GM21528 (cell line): ENCODE results near the gene EPHA3.

ENCODE experiments used
- ATAC-seq: cut with Tn5 transposase; IDR thresholded peaks from one replicate; pipeline ENCODE4 v1.9.1; 2021; ENCODE audit warnings: mild to moderate bottlenecking, moderate library complexity; ENCODE audit not compliant: unreplicated experiment, low FRiP score

Gene EPHA3

DNA sequence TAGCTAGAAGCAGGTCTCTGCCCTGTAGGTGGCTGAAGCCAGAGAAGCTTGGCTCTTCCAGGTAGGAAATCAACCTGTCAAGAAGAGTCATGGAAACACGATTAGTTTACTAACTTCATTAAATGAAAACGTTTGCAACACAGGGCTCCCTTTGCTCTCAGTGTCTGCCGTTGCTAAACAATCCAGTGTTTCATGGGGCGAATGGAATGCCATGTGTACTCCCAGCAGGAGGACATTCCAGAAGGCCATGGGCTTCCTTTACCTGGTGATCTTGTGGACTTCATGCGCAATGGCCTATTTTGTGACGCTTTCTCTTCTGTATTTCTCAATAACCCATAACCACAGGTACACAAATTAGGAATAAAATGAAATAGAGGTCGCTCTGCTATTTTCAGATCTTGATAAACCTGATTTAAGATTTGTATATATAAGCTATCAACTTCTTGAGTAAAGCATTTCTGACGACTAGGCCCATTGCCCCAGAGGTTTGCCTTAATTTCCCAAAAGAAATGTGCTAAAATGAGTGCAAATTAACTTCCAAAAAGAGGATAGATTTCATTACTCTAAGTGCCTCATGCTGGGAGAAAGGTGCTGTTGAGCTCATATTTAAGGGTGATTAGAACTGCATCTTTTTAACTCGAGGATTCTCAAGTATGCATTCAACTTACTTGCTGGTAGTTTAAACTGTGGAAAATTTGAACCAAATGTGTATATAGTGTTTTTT, 171.0 kb downstream of the EPHA3 start:
- no peak for ATAC-seq

DNA sequence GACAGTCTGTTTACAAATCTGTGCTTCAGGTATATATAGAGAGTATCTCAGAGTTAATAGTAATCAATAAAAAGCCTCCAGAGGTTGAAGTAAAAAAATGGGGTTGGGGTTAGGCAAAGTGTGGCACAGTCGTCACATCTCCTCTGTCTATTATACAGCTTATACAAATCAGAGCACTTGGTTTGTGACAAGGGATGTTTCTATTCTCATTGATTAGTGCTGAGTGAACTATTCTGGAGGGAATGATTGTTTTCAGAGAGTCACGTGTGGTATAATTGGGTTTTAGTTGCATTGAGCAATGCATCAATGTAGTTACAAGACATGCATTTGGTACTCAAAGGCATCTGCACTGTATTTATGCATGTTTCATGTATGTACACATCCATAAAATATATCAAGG, 172.9 kb downstream of the EPHA3 start:
- ATAC-seq, result no peak

DNA sequence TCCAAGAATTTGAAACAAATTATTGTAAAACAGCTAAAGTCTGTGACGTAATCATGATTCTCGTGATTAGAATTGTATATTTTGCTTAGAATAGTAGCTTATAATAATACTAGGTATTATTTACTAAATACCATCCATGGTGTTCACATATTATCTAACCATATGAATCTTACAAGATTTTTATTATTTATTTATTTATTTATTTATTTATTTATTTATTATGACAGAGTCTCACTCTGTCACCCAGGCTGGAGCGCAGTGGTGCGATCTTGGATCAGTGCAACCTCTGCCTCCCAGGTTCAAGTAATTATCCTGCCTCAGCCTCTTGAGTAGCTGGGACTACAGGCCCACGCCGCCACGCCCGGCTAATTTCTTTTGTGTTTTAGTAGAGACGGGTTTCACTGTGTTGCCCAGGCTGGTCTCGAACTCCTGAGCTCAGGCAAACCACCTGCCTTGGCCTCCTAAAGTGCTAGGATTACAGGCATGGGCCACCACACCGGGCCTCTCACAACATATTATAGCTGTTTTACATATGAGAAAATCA, 173.5 kb downstream of the EPHA3 start:
- no peak for ATAC-seq

DNA sequence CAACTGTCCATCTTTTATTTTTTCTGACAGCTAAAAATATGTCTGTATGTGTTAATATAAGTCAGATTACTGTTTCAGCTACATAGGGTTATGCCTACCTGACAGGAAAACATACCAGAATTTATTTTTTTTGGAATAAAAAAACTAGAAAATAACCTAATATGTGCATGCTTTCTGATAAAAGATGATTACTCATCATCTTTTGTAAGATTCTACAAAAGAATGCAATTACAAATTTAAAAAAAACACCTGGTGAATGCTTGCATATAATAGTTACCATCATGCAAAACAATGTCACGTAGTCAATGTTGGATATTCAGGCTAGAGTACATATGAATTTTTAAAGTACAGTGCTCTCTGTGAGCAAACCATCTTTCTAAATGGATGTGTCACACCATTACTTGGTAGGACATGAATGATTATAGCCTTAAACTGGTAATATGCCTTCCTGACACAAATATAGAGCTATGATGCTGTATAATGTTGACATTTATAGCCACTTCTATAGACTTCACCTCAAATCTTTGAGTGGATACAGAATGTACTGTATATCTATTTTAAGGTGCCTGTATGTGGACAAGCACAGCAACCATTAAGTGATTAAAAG, 180.6 kb downstream of the EPHA3 start:
- ATAC-seq, result no peak

DNA sequence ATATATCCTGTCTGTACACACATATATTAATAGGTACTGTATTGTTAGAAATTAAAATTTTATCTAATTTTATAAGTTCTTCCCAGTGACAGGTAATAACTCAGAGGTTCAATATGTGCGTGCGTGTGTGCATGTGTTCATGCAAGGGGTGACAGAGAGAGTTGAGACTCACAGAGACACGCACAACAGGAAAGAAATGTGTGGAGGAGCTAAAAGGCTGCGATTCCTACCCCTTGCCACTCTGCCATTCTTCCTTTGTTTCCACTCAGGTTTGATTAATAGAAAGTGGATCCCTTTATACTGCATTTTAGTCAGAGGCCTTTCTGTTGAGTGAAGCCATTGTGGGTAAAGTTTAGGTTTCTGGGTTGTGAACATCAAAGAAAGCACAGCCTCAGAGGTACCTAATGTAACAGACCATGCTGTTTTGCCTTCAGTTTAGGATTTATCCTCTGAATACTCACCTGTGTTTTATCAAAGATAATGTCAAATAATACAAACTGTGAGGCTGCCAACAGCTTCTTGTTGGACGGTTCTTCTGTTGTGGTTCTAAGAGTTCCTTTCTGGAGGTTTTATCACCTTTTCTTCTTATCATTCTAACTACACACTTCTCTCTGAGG, 182.3 kb downstream of the EPHA3 start:
- no peak for ATAC-seq

DNA sequence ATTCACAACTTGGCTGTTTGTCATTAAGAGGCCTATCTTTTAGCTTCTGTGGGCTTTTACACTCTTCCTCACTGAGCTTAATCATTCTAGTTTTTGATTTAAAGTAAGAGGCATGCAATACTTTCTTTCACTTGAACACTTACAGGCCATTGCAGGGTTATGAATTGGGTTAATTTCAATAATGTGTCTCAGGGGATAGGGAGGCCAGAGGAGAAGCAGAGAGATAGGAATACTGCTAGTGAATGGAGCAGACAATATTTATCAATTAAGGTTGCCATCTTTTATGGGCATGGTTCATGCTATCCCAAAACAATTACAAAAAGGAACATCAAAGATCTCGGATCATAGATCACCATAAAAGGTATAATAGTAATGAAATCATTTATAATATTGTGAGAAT, 189.8 kb downstream of the EPHA3 start:
- no peak for ATAC-seq

DNA sequence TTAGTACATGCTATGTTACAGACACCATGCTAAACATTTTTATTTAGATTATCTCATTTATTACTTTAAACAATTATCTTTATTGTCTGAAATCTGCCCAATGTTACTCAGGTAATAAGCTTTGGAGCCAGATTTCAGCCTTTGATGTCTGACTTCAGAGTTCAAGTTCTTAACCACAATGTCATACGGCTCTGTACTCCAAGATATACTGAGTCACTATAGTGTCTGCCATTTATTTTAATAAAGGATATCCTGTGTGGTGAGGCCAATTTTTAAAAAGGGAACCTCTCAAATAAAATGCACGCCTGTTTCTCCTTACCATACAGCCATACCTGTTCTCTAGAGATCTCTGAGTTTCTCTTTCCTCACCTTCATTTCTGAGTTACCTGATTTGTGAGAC, 193.1 kb downstream of the EPHA3 start:
- no peak for ATAC-seq

DNA sequence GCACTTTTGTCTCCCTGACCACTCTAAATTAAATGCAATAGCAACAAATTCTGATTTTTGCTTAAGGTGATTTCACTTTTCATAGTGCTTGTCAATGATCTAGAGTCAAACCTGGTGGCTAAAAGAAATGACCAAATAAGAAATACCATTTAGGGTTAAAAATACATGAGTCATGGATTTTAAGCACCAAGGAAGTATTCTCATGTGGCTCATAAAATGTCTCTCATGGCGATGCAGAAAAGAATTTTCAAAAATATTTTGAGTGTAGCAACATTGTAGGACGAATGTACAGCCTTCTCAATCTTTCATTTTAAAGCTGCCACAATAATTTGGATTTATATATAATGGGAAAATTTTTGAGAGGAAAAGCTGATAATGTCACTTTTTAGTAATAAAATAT, 193.6 kb downstream of the EPHA3 start:
- ATAC-seq, result no peak

DNA sequence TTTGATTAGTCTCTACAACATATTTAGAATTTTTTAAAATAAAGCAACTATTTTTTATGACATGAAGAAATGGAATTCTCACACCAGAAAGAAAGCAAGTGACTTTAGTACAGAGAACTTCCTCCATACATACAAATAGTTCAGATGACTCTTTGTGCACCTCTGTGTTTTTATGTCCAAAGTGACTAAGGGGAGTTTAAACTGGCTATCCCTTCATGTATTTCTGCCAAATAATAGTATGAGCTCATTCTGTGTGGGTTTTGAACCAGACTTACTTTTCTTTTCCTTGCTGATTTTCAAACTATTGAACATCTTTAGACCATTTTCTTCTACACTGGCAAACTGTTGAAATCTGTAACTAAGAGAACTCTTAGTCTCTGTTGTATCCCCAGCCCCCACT, 196.3 kb downstream of the EPHA3 start:
- ATAC-seq, result no peak

DNA sequence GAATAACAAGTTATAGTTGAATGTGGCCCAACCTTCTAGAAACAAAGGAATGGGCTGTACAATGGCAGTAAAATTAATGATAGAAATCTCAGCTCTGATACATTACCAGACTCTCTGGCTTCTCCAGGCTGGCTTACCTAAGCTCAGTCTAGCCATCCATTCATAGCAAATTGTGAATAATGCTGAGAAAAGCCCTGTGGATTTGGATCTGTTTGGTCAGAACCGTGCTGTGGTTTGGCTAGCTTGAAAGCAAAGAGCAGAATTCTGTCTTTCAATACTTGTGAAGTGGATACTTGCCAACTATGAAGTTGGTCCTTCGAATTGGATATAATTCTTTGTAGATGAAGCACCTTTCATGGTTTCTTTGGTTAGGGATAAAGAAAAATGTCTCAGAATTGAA, 199.1 kb downstream of the EPHA3 start:
- ATAC-seq, result no peak

DNA sequence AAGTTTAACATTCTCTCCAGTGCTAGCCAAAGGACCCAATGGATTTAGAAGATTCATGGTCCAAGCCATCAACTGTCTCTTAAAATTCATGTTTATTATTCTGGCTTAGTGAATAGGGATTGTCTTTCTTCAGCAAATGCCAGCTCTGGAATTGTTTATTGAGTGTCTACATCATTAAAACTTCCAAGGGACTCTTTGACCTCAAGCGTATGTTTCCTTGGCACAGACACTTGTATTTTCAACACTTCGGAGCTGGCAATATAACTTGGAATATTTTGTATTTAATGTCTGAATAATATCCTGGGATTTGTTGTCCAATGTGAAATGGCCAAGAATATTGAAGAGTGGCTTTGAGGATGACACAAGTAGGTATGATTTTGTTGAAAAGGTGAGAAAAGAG, 204.2 kb downstream of the EPHA3 start:
- ATAC-seq, result no peak

DNA sequence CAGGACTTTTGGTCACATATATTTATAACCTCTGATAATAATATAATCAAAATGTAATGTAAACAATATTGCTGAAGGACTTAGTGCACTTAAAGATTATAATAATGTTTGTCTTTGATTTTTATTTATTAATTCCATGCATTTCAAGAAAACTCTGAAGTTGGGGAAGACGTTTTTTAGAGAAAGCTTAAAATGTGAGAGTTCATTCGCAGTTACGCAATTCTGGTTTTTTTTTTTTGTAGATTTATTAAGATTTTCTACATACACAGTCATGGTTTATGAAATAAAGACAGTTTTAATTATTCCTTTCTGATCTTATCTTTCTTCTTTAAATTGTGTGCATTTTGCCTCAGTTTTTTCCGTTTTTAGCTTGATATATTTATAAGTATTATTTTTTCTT, 204.7 kb downstream of the EPHA3 start:
- no peak for ATAC-seq

DNA sequence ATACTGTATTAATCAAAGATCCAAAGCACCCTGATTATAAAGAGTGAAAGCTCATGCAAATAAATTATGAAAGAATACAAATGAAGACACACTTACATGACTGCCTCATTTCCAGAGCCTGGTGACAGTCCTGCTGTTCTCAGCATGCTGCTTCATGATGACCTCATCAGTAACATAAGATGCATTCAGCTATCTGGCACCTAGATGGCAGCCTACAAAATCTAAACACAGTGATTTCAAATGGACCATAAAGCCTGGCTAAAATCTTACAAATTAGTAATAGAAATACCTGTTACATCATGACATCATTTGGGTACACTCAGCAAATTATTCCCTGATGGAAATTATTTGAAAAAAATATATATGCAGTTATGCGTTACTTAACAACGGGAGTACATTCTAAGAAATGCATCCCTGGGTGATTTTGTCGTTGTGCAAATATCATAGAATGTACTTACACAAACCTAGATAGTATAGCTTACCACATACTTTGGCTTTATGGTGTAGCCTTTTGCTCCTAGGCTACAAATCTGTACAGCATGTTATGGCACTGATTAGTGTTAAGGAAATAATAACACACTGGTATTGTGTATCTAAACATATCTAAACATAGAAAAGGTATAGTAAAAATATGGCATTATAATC, 207.2 kb downstream of the EPHA3 start:
- ATAC-seq, result no peak

DNA sequence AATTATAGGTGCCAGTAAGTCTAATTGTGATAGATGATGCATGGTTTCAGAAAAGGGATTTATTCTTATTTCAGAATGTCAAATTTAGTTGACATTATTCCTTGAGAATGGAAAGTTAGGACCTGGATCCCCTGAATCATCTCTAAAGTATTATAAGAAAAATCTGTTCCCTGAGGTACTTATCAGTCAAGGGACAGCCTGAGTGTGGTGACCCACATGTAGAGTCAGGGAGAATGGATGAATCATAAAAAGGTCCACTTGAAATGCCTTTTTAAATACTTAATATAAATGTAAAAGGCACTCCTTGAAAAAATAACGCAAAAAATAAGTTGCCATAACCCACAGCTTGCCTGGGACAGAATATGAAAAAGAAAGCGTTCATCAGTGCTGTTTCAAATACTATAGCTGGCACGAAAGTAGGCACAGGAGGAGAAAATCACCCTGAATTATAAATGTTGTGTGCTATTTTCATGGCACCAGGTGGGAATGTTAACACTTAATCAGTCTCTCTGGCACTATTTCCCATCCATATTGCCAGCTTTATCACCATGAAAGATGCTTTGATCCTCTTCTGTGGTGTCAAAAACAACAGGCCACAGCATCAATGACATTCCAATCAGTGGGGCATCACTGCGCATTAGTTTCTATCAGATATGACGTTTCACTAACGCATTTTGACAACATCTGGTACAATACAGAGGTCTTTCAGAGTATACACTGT, 208.5 kb downstream of the EPHA3 start:
- ATAC-seq, result no peak

DNA sequence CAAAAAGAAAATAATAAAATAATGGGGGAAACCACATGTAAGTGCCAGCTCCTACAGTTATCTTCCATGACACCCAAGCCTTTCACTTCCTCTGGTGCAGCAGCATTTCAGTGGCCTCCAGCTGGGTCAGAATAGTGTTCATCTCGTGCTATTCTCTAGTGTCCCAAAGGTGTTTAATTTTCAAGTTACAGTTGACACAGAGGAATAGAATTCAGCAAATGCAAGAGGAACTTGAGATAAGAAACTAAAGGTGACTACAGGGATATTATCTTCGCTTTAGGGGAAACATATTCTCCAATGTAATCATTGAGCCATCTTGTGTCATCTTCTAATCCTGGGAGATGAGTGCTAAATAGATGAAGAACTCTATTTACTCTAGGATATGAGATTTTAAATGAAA, 212.8 kb downstream of the EPHA3 start:
- ATAC-seq, result no peak

DNA sequence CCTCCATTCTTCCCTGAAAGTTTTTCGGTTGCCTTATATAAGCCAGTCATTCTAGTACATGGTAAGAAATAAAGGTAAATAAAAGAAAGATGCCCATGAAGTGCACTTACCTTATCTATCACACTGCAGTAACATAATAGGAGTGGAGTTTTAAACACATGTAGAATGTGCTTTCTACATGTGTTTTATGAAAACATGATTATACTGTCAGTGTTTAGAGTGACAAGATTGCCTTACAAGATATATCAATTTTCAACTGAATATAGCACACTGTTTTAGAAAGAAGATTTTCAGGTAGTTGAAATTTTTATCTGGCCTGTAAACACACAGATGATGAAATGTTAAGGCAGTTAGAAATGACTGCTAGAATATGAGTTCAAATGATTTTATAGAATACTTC, 219.6 kb downstream of the EPHA3 start:
- ATAC-seq, result no peak

DNA sequence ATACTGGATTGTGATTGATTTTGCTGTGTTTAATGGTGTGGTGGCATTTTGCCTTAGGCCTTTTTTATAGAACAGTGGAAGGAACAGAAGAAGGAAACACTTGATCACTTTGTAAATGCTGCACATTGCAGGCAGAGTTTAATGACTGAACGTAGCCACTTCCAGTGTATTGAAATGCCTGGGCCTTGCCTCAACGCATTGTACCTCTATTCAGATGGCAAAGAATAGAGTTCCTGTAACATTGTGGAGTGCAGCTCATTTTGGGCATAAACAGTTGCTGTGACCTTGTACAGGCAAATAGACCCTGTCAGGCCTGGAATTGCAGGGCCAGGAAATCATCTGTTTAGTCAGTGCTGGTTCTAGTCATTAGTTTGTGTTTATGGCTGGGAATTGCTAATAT, 225.0 kb downstream of the EPHA3 start:
- ATAC-seq, result no peak

DNA sequence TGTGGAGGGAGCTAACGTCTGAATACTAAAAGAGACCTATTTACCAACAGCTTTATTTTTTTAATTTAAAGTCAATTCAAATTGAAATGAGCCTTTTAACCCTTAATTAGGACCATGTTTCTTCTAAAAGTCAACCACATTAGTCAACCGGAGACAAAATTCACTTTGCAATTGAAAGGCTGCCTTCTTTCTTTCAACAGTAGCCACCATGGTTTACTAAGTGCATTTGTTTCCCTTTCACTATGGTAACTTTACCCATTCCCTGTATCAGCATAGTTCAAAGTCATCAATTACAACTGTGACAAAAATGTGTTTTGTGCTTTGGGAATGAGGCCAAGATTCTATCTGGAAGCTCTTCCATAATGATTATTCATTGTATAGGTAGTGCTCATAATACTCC, 225.4 kb downstream of the EPHA3 start:
- ATAC-seq, result no peak

DNA sequence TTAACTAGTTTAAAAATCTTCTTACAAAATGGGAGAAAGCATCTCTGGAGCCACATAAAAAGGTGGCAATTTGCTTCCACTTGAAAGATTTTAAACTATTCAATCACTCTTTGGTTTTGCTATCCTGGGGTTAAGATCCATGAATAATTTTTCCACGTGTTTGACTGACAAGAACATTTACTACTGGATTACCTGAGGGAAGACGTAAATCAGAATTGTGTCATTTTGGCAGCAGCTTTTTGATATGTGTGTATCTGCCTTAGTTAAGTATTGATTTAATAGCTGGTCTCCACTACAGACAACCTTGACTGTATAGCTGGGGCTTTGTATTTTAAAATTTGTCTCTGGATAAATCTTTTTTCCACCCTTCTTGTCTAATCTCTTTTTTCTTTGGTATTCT, 228.3 kb downstream of the EPHA3 start:
- ATAC-seq, result no peak

DNA sequence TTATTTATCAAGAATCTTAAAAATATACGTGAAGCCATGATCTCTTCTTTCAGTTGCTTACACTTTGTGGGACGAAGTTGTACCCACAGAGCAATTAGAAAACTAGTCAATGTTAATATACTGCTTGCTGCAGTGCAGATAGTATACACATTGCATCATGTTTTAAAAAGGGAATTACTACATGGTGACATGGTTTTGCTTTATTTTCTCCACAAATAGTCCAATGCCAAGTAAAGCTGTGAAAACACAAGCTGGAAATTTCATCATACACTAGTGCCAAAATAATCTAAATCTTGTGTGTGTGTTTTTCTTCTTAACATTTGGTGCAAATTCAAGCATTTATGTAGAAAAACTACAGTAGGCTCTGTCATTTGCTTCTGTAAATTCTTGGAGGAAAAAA, 233.0 kb downstream of the EPHA3 start:
- ATAC-seq, result no peak

DNA sequence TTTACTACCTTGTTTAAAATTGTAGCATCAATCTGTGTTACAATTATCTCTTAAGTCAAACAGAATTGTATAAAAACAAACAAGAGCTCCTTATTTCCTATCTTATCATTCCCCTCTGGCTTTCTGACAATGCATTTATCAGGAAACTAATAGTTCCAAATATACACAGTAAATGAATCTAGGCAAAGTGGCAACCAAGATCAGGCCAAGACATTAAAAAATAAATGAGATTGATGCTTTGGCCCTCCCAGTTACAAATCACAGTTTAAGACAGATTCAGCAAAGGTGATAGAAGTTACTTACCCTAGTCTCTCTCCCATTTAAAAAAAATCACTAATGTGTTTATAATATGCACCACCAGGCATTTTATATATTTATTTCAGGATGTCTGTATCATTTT, 236.7 kb downstream of the EPHA3 start:
- no peak for ATAC-seq
